HAP-1 (cell line): ENCODE results near the gene TBCB.
"Not testable (repeated sequence)": the region's sequence is repeated elsewhere in the genome, so short reads cannot be mapped to it uniquely, and the experiment has no call there.

ENCODE experiments used
- DNase-seq, 2 experiments: peaks; one replicate each; pipeline ENCODE4 v3.0.0-alpha.2; 2016 to 2020; ENCODE audit warnings: low spot score in 2 of 2
- H3K27me3 ChIP-seq: fragments of 250-450 bp; sonication (Bioruptor Pico); 2 replicates; pipeline ENCODE4 v1.5.1; 2020; ENCODE audit warnings: low read depth, mild to moderate bottlenecking, moderate library complexity
- H3K36me3 ChIP-seq: fragments of 250-450 bp; sonication (Bioruptor Pico); replicated peaks from 2 replicates; pipeline ENCODE4 v1.5.1; 2020; ENCODE audit warnings: mild to moderate bottlenecking
- H3K4me1 ChIP-seq: fragments of 250-450 bp; sonication (Bioruptor Pico); 2 replicates; pipeline ENCODE4 v1.5.1; 2020; ENCODE audit warnings: mild to moderate bottlenecking
- H3K4me3 ChIP-seq: fragments of 250-450 bp; sonication (Bioruptor Pico); 2 replicates; pipeline ENCODE4 v1.5.1; 2020; ENCODE audit warnings: mild to moderate bottlenecking, moderate library complexity
- H3K9me3 ChIP-seq: fragments of 250-450 bp; sonication (Bioruptor Pico); 2 replicates; pipeline ENCODE4 v1.5.1; 2020; ENCODE audit warnings: mild to moderate bottlenecking, moderate library complexity
- in situ Hi-C: fragments of 300-500 bp; cut with MboI; formaldehyde crosslinking; loops from 3 replicates; pipeline ENCODE4 v1.14.3; 2020; ENCODE audit warnings: low sequenced_read_pairs, inconsistent platforms, mixed read lengths

TBCB gene

DNA sequence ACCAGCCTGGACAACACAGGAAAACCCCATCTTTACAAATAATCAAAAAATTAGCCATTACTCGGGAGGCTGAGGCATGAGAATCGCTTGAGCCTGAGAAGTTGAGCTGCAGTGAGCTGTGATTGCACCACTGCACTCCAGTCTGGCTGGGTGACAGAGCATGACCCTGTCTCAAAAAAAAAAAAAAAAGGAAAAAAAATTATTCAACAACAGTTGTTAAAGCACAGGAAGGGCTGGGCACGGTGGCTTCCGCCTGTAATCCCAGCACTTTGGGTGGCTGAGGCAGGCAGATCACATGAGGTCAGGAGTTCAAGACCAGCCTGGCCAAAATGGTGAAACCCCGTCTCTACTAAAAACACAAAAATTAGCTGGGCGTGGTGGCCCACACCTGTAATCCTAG, 16.0 kb downstream of the TBCB start:
- H3K36me3 ChIP-seq, DNase-seq, H3K9me3 ChIP-seq, H3K27me3 ChIP-seq, H3K4me3 ChIP-seq, in situ Hi-C loops: not testable (repeated sequence)
- peaks cover 11% of the 10 kb centered on the region for H3K4me1 ChIP-seq

DNA sequence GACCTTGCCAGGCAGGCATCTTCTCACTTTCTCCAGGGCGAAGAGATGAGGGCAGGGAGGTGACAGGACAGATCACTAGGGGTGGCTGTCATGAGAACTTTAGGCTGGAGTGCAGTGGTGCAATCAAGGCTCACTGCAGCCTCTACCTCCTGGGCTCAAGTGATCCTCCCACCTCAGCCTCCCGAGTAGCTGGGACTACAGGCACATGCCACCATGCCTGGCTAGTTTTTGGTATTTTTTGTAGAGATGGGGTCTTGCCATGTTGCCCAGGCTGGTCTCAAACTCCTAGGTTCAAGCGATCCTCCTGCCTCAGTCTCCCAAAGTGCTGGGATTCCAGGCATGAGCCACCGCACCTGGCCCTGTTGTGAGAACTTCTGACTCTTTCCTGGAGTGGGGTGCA, 19.6 kb downstream of the TBCB start:
- in situ Hi-C loops, H3K27me3 ChIP-seq, H3K4me3 ChIP-seq, H3K36me3 ChIP-seq, H3K9me3 ChIP-seq, H3K4me1 ChIP-seq, DNase-seq: not testable (repeated sequence)

DNA sequence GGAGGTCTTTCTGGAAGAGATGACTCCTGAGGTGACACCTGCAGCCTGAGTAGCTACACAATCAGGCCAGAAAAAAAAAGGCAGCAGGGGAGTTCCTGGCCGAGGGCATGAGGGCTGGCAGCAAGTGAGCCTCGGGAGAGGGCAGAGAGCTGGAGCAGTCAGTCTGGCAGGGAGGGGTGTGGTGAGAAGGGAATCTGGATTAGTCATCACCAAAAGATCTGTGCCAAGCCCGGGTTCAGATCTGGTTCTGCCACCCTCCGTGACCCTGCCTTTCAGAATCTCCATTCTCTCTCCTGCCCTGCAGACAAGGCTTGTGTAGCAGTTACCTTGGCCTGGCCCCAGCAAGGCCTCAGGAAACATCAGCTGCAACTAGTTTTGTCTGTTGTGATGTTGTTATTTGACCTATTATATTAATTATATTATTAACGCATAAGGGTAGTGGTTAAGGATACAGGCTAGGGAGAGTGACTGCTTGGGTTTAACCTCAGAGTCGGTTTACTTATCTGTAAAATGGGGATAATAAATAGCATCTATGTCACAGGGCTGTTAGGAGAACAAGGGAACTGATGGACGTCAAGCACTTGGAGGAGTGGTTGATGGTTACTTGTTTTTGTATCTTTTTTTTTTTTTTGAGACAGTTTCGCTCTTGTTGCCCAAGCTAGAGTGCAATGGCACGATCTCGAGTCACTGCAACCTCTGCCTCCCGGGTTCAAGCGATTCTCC, 21.9 kb downstream of the TBCB start:
- DNase-seq, result no peak
- Histone ChIP-seq H3K4me3 (no peak overlapping the region), H3K36me3 (peaks cover 2% of the 10 kb centered on the region; the same call in 1 of the 2 replicates), H3K27me3 (no peaks in the 10 kb centered on the region), H3K9me3 (no peaks in the 10 kb centered on the region), H3K4me1 (peaks cover 4% of the 10 kb centered on the region)
- in situ Hi-C loops, result no loop called here

DNA sequence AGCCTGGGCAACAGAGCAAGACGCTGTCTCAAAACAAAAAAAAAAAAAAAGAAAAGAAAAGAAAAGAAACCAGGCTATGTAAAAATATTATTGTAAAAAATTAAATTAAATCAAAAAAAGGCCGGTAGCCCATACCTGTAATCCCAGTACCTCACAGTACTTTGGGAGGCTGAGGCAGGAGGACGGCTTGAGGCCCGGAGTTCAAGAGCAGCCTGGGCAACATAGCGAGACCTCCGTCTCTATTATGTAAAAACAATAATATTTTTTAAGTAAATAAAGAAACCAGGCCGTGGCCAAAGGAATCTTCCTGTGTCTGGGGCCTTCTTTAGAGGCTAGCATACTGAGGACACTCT, 23.8 kb downstream of the TBCB start:
- DNase-seq, result no peak
- Histone ChIP-seq H3K9me3 (no peaks in the 10 kb centered on the region), H3K4me3 (peak overlapping the region; percentile 98), H3K36me3 (peaks cover 14% of the 10 kb centered on the region), H3K4me1 (peaks cover 4% of the 10 kb centered on the region), H3K27me3 (no peaks in the 10 kb centered on the region)
- in situ Hi-C loops, result no loop called here

DNA sequence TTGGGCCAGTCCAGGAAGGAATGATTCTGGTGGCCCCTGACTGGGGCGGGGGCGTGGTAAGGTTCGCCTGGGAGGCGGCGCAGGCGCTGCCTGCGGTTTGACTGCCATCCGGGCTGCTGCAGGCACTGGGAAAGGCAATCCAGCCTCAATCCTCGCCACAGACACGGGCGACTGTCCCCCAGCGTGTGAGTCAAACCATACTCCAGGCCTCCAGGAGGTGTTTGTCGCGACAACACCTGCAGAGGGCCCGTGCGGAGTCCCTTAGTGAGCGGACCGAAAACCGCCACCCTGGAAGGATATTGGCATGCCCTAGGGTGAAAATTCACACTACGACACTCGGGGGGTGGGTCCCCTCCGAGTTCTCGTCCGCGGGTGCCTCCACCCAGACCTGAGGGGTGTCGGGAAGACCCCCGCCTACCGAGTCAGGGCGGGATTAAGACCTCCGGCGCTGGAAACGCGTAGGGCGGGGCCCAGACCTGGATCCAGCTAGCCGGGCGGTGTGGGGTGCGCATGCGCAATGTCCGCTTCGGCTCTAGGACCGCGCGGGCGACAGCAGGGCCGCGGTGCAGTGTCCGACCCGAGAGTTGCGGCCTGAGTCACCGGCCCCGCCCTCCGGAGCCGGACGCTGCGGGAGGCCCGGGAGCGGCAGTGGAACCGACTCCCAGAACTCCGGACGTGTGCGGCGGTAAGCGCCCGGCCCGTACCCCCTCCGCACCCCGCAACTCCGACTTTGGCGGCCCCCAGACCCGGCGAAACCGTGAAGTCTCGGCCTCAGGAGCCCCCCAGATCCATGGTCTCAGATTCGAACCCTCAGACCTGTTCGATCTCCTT, 24.4 kb downstream of the TBCB start, which contains the start of gene CAPNS1:
CAPNS1 (plus strand) TSS at position 594 of the 831 bp plus-strand sequence. CDS start 946 bp downstream, outside the sequence.
- in situ Hi-C loops, result no loop called here
- peak; percentile 93 to 97 for DNase-seq
- no peaks in the 10 kb centered on the region for H3K9me3 ChIP-seq

DNA sequence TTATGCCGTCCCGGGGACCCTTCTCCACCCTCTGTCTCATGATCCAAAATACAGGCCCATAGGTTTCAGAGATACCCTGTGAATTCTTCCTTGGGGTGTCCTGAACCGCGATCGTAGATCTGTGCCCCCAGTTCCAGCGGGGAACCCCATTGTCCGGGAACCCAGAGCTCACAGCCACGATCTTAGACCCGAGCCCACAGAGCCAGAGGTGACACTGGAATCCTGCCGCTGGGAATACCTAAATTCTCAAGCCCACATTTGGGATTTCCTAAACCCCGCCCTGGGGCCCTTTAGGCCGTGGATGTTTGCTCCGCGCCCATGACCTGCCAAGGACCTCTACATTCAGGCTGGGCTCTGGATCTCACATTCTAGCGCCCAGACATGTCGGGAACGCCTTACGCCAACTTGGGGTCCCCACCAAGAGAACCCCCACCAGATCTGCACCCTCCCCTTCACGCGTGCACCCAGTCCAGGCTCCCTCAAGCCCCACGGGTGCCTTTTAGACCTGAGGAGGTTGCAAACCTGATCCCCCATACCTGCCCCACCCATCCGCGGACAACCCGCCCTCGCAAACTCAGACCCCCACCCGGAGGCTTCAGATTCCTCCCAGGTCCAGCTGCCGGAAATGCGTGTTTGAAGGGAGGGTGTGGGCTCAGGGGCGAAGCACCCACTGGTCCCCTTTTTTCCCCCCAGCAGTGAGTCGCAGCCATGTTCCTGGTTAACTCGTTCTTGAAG, 25.2 kb downstream of the TBCB start:
- peaks cover 4% of the 10 kb centered on the region for H3K4me1 ChIP-seq
- no peaks in the 10 kb centered on the region for H3K27me3 ChIP-seq
- no peaks in the 10 kb centered on the region for H3K9me3 ChIP-seq
- in situ Hi-C loops, result no loop called here
- H3K4me3 ChIP-seq, result peak overlapping the region; percentile 98
- peak; percentile 51 to 81 for DNase-seq
- peaks cover 26% of the 10 kb centered on the region for H3K36me3 ChIP-seq

More for the DNA sequence above, 24.4 kb downstream of the TBCB start, which contains the start of gene CAPNS1:
- peaks cover 4% of the 10 kb centered on the region for H3K4me1 ChIP-seq
- no peaks in the 10 kb centered on the region for H3K27me3 ChIP-seq
- peaks cover 20% of the 10 kb centered on the region for H3K36me3 ChIP-seq
- H3K4me3 ChIP-seq, result peak within 1 kb of the TSS; percentile 98

DNA sequence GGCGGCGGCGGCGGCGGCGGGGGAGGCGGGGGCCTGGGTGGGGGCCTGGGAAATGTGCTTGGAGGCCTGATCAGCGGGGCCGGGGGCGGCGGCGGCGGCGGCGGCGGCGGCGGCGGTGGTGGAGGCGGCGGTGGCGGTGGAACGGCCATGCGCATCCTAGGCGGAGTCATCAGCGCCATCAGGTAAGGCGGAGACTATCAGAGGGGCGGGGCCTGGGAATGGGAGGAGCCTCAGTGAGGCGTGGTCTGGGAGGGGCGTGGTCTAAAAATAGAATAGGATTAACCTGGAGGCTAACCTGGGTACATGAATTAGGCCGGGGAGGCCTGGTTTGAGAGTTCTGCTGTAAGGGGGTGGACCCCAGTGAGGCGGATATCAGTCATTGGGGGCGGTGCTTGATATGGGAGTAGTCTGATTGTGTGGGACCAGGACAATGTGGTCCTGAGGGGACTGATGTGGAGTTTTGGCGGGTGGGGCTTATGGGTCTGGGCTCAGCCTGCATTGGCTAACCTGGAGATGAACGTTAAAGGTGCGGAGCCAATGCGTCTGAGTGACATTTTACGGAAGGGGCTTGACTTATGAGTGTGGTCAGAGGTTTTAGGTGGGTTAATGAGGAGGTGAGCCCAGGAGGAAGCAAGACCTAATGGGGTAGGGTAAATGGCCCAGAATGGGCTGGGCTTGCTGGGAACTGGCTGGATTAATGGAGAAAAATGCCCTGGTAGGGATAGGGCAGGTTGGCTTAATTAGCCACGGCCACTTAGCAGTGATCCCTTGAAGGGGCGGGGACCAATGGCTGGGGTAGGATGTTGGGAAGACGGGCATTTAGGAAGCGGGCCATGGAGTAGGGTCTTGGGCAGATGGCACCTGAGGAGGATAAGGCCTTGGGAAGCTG, 26.0 kb downstream of the TBCB start:
- Histone ChIP-seq H3K4me1 (peaks cover 4% of the 10 kb centered on the region), H3K36me3 (peaks cover 34% of the 10 kb centered on the region), H3K27me3 (no peaks in the 10 kb centered on the region), H3K9me3 (no peaks in the 10 kb centered on the region), H3K4me3 (peak overlapping the region; percentile 98)
- in situ Hi-C loops, result no loop called here
- DNase-seq, result peak; percentile 79 to 90

DNA sequence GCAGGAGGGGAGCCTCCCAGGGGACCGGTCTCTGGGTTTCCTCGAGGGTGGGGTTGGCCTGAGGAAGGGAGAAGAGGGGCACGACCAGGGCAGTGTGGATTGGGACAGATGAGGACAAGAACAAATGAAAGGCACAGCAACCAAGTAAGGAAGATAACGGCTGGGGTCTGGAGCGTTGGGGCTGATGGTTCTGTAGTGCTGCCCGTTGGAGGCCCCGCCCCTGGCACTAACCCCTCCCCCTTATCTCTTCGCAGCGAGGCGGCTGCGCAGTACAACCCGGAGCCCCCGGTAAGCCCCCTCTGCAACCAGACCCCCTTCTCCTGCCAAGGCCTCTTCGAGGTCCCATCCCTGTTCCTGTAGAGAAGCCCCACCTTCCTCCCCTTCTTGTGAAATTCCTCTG, 26.8 kb downstream of the TBCB start:
- in situ Hi-C loops, result no loop called here
- Histone ChIP-seq H3K27me3 (no peaks in the 10 kb centered on the region), H3K9me3 (no peaks in the 10 kb centered on the region), H3K4me3 (no peak overlapping the region), H3K4me1 (peaks cover 4% of the 10 kb centered on the region), H3K36me3 (peaks cover 41% of the 10 kb centered on the region)
- DNase-seq, result no peak

DNA sequence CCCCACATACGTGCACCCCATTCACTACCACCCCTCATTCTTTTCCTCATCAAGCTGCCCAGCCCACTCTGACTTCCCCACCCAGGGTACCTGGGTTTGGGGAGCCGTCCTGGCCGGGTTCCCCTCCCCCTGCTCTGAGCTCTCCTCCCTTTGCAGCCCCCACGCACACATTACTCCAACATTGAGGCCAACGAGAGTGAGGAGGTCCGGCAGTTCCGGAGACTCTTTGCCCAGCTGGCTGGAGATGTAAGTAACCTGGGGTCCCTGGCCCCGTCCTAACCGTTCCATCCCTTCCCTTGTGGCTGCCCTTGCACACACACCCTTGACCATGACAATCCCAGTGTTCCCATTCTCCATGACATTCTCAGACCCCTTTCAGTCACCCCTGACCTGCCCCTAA, 27.2 kb downstream of the TBCB start:
- peaks cover 4% of the 10 kb centered on the region for H3K4me1 ChIP-seq
- DNase-seq, result no peak
- H3K4me3 ChIP-seq, result no peak overlapping the region
- H3K36me3 ChIP-seq, result peaks cover 46% of the 10 kb centered on the region
- in situ Hi-C loops, result no loop called here
- no peaks in the 10 kb centered on the region for H3K9me3 ChIP-seq
- no peaks in the 10 kb centered on the region for H3K27me3 ChIP-seq

DNA sequence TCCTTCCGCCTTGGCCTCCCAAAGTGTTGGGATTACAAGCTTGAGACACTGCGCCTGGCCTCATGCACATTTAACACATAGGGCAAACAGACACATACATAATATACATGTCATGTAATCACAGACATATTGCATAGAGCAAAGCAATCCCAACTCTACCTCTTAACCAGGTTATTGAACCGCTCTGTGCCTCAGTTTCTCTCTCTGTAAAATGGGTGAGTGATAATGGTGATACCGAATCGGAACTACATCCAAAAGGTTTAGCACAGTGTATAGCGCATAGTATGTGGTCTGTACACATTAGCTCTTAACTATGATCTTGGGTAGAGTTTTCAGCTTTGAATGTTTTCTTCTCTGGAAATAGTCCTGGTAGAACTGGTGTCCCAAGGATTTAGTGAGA, 29.4 kb downstream of the TBCB start:
- in situ Hi-C loops, result no loop called here
- Histone ChIP-seq H3K4me1 (peaks cover 4% of the 10 kb centered on the region; the same call in 1 of the 2 replicates), H3K27me3 (no peaks in the 10 kb centered on the region), H3K36me3 (peaks cover 51% of the 10 kb centered on the region), H3K9me3 (no peaks in the 10 kb centered on the region), H3K4me3 (no peak overlapping the region)
- no peak for DNase-seq

DNA sequence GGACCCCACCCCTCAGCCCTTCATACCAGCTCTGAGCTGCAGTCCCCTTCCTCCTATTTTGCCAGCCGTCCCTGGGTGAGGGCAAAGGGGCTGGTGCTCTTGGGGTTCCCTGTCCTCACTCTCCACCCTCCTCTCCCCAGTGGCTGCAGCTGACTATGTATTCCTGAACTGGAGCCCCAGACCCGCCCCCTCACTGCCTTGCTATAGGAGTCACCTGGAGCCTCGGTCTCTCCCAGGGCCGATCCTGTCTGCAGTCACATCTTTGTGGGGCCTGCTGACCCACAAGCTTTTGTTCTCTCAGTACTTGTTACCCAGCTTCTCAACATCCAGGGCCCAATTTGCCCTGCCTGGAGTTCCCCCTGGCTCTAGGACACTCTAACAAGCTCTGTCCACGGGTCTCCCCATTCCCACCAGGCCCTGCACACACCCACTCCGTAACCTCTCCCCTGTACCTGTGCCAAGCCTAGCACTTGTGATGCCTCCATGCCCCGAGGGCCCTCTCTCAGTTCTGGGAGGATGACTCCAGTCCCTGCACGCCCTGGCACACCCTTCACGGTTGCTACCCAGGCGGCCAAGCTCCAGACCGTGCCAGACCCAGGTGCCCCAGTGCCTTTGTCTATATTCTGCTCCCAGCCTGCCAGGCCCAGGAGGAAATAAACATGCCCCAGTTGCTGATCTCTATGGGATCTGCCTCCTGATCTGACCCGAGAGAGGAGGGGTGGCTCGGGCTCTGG, 34.6 kb downstream of the TBCB start:
- Histone ChIP-seq H3K36me3 (peaks cover 40% of the 10 kb centered on the region), H3K4me3 (no peak overlapping the region), H3K27me3 (no peaks in the 10 kb centered on the region), H3K9me3 (no peaks in the 10 kb centered on the region), H3K4me1 (no peaks in the 10 kb centered on the region)
- in situ Hi-C loops, result no loop called here
- DNase-seq, result no peak

DNA sequence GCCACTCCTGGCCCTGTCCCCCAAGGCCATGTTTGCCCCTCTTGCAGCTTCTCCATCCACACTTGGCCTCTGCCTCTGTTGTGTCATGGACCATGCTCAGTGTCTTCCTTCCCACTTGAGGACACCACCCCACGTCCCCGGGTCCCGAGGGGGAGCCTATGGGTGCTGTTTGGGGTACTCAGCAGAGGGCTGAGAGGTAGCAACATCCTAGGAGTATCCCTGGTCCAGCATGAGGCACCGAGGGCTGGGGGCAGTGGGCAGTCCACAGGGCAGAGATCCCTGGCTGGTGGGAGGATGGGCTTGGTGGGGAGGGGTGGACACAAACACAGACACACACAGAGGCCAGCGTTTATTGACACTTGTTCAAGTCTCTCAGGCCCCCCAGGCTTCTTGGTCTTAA, 35.3 kb downstream of the TBCB start:
- in situ Hi-C loops, result no loop called here

More for the DNA sequence above, 35.3 kb downstream of the TBCB start:
- Histone ChIP-seq H3K36me3 (peaks cover 35% of the 10 kb centered on the region), H3K9me3 (no peaks in the 10 kb centered on the region), H3K27me3 (no peaks in the 10 kb centered on the region), H3K4me1 (no peaks in the 10 kb centered on the region), H3K4me3 (no peak overlapping the region)
- DNase-seq, result no peak
